WTC11 (cell line): ENCODE data around the gene NDST4. TPM values are rescaled to one million over a fixed set of nuclear protein-coding genes. Genes with fewer than 3 reads are reported as not detected.
A peak's percentile ranks its signal among the peaks of the same experiment; 100 is the strongest.

Source experiments
- ATAC-seq: fragments of 200-7000 bp; cut with Tn5 transposase; 2 replicates; pipeline ENCODE4 v1.10.0; 2021; ENCODE audit warnings: mild to moderate bottlenecking, moderate library complexity
- CTCF ChIA-PET: fragments of 300-600 bp; sonication (Branson Sonifier 250); formaldehyde crosslinking; loops from one replicate; lab custom pipeline; 2021; ENCODE audit warnings: antibody characterized with exemption; lab: Charles Lee
- POLR2A ChIA-PET: fragments of 350-600 bp; sonication (Branson Sonifier 250); formaldehyde crosslinking; loops from one replicate; lab custom pipeline; 2021; ENCODE audit warnings: antibody characterized with exemption; lab: Charles Lee
- DNase-seq: peaks from one replicate; pipeline ENCODE4 v3.0.0; 2021; ENCODE audit warnings: low spot score
- H3K27ac Mint-ChIP-seq: 2 replicates; pipeline ENCODE4 v1.8.0; 2021; ENCODE audit warnings: mixed read lengths
- H3K27me3 Mint-ChIP-seq: 2 replicates; pipeline ENCODE4 v1.8.0; 2021; ENCODE audit warnings: low read depth, mild to moderate bottlenecking, moderate library complexity, mixed read lengths
- H3K36me3 Mint-ChIP-seq: 2 replicates; pipeline ENCODE4 v1.8.0; 2021; ENCODE audit warnings: mixed read lengths
- H3K4me1 Mint-ChIP-seq: 2 replicates; pipeline ENCODE4 v1.8.0; 2022; ENCODE audit warnings: mixed read lengths
- H3K4me3 Mint-ChIP-seq: 2 replicates; pipeline ENCODE4 v1.8.0; 2021; ENCODE audit warnings: mild to moderate bottlenecking, moderate library complexity, mixed read lengths
- H3K9me3 Mint-ChIP-seq: 2 replicates; pipeline ENCODE4 v1.8.0; 2021; ENCODE audit warnings: mixed read lengths
- ATF1 ChIP-seq: sonication (generic); formaldehyde crosslinking; IDR thresholded peaks from 2 replicates; pipeline ENCODE4 v1.8.1; 2023; ENCODE audit warnings: mild to moderate bottlenecking, moderate library complexity, missing genetic modification reagents
- ATF3 ChIP-seq: sonication (generic); formaldehyde crosslinking; conservative IDR thresholded peaks from 2 replicates; pipeline ENCODE4 v1.8.1; 2022; ENCODE audit warnings: mild to moderate bottlenecking, missing genetic modification reagents
- E2F5 ChIP-seq: sonication (generic); formaldehyde crosslinking; IDR thresholded peaks from 2 replicates; pipeline ENCODE4 v1.8.1; 2022; ENCODE audit warnings: mild to moderate bottlenecking, moderate library complexity, missing genetic modification reagents
- FOXJ3 ChIP-seq: sonication (generic); formaldehyde crosslinking; IDR thresholded peaks from 2 replicates; pipeline ENCODE4 v1.9.0; 2021; ENCODE audit warnings: missing genetic modification reagents, mild to moderate bottlenecking, borderline replicate concordance
- GTF2I ChIP-seq: fragments of 250-450 bp; sonication (Bioruptor Pico); conservative IDR thresholded peaks from 2 replicates; pipeline ENCODE4 v1.4.0; 2021; ENCODE audit warnings: mild to moderate bottlenecking
- IRF1 ChIP-seq: sonication (generic); formaldehyde crosslinking; IDR thresholded peaks from 2 replicates; pipeline ENCODE4 v1.8.0; 2023; ENCODE audit warnings: missing genetic modification reagents
- PRDM15 ChIP-seq: sonication (generic); formaldehyde crosslinking; IDR thresholded peaks from 2 replicates; pipeline ENCODE4 v1.8.0; 2022; ENCODE audit warnings: missing genetic modification reagents
- PRRX2 ChIP-seq: fragments of 250-450 bp; sonication (Bioruptor Pico); IDR thresholded peaks from 2 replicates; pipeline ENCODE4 v1.8.0; 2021; ENCODE audit warnings: mild to moderate bottlenecking
- RORB ChIP-seq: fragments of 250-450 bp; sonication (Bioruptor Pico); IDR thresholded peaks from 2 replicates; pipeline ENCODE4 v1.9.0; 2021; ENCODE audit warnings: mild to moderate bottlenecking
- SOX15 ChIP-seq: fragments of 250-450 bp; sonication (Bioruptor Pico); IDR thresholded peaks from 2 replicates; pipeline ENCODE4 v1.9.0; 2021; ENCODE audit warnings: mild to moderate bottlenecking
- ZNF317 ChIP-seq: sonication (generic); formaldehyde crosslinking; IDR thresholded peaks from 2 replicates; pipeline ENCODE4 v1.8.1; 2023; ENCODE audit warnings: low read depth, mild to moderate bottlenecking, moderate library complexity, missing genetic modification reagents, borderline replicate concordance
- ZNF532 ChIP-seq: fragments of 250-450 bp; sonication (Bioruptor Pico); IDR thresholded peaks from 2 replicates; pipeline ENCODE4 v1.9.0; 2021; ENCODE audit warnings: mild to moderate bottlenecking, borderline replicate concordance
- ZNF671 ChIP-seq: fragments of 250-450 bp; sonication (Bioruptor Pico); IDR thresholded peaks from 2 replicates; pipeline ENCODE4 v1.8.0; 2021; ENCODE audit warnings: mild to moderate bottlenecking
- total RNA-seq: library from RNA; stranded (reverse); gene quantifications from 3 replicates; pipeline ENCODE4 v1.2.3, GENCODE V29; 2021
- TF ChIP-seq, protein P1 (sequence below): fragments of 250-450 bp; sonication (Bioruptor Pico); IDR thresholded peaks from 2 replicates; pipeline ENCODE4 v1.9.0; 2021; ENCODE audit warnings: moderate library complexity, mild to moderate bottlenecking, inconsistent platforms, borderline replicate concordance
- TF ChIP-seq, protein P2 (sequence below): sonication (generic); formaldehyde crosslinking; IDR thresholded peaks from 2 replicates; pipeline ENCODE4 v1.8.1; 2022; ENCODE audit warnings: low read depth, mild to moderate bottlenecking, moderate library complexity, missing genetic modification reagents, borderline replicate concordance
- TF ChIP-seq, protein P3 (sequence below): sonication (generic); formaldehyde crosslinking; IDR thresholded peaks from 2 replicates; pipeline ENCODE4 v1.8.0; 2022; ENCODE audit warnings: mild to moderate bottlenecking, missing genetic modification reagents

The NDST4 gene
- total RNA-seq, 1 experiment from 2014 or later: not detected

GRCh38 chr4:114941503-114941902, 171.9 kb downstream of the NDST4 start:
- Mint-ChIP-seq H3K4me3 (no peak overlapping the region), H3K9me3 (no peaks in the 10 kb centered on the region), H3K27ac (no peak overlapping the region)
- TF ChIP-seq E2F5: no peak
- TF ChIP-seq PRRX2: no peak
- no peak for TF ChIP-seq ZNF532 (CRISPR knock-in tag)
- TF ChIP-seq, protein P1, sequence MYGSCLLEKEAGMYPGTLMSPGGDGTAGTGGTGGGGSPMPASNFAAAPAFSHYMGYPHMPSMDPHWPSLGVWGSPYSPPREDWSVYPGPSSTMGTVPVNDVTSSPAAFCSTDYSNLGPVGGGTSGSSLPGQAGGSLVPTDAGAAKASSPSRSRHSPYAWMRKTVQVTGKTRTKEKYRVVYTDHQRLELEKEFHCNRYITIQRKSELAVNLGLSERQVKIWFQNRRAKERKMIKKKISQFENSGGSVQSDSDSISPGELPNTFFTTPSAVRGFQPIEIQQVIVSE (CRISPR knock-in tag): no peak
- no peak for TF ChIP-seq ZNF317 (CRISPR knock-in tag)
- no peak for TF ChIP-seq ATF3 (CRISPR knock-in tag)
- TF ChIP-seq SOX15 (CRISPR knock-in tag): no peak
- TF ChIP-seq, protein P2, sequence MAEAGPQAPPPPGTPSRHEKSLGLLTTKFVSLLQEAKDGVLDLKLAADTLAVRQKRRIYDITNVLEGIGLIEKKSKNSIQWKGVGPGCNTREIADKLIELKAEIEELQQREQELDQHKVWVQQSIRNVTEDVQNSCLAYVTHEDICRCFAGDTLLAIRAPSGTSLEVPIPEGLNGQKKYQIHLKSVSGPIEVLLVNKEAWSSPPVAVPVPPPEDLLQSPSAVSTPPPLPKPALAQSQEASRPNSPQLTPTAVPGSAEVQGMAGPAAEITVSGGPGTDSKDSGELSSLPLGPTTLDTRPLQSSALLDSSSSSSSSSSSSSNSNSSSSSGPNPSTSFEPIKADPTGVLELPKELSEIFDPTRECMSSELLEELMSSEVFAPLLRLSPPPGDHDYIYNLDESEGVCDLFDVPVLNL (CRISPR knock-in tag): no peak
- TF ChIP-seq PRDM15 (CRISPR knock-in tag): no peak
- TF ChIP-seq FOXJ3 (CRISPR knock-in tag): no peak
- TF ChIP-seq, all 79 proteins: peak for 0
- ATAC-seq: peak; percentile 58
- Mint-ChIP-seq H3K36me3 (no peaks in the 10 kb centered on the region), H3K27me3 (no peaks in the 10 kb centered on the region), H3K4me1 (peaks cover 9% of the 10 kb centered on the region; the same call in 1 of the 2 replicates)
- ChIA-PET POLR2A (no interaction called here), CTCF (interaction anchor here (1.2 kb wide), 1 partner anchor 133 kb away, joined by 3 read pairs; no protein-coding TSS in a partner anchor)
- no peak for DNase-seq

GRCh38 chr4:114927881-114928280, 185.5 kb downstream of the NDST4 start:
- Mint-ChIP-seq H3K36me3 (no peaks in the 10 kb centered on the region), H3K9me3 (peaks cover 2% of the 10 kb centered on the region), H3K4me1 (peaks cover 29% of the 10 kb centered on the region), H3K4me3 (no peak overlapping the region), H3K27me3 (no peaks in the 10 kb centered on the region), H3K27ac (no peak overlapping the region)
- ATAC-seq: no peak
- no peak for TF ChIP-seq RORB
- no peak for TF ChIP-seq ATF1 (CRISPR knock-in tag)
- TF ChIP-seq IRF1 (CRISPR knock-in tag): no peak
- TF ChIP-seq GTF2I (CRISPR knock-in tag): no peak
- TF ChIP-seq, protein P3, sequence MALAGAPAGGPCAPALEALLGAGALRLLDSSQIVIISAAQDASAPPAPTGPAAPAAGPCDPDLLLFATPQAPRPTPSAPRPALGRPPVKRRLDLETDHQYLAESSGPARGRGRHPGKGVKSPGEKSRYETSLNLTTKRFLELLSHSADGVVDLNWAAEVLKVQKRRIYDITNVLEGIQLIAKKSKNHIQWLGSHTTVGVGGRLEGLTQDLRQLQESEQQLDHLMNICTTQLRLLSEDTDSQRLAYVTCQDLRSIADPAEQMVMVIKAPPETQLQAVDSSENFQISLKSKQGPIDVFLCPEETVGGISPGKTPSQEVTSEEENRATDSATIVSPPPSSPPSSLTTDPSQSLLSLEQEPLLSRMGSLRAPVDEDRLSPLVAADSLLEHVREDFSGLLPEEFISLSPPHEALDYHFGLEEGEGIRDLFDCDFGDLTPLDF (CRISPR knock-in tag): no peak
- no peak for TF ChIP-seq ZNF671 (CRISPR knock-in tag)
- no peak for DNase-seq
- ChIA-PET POLR2A (no interaction called here), CTCF (no interaction called here)
